ENCODE measurements around the gene LSAMP. TPM values are rescaled to one million over a fixed set of nuclear protein-coding genes. Genes with fewer than 3 reads are reported as not detected.

The LSAMP gene
- total RNA-seq, 1 donor from 2014 or later, result 1.1 TPM

DNA sequence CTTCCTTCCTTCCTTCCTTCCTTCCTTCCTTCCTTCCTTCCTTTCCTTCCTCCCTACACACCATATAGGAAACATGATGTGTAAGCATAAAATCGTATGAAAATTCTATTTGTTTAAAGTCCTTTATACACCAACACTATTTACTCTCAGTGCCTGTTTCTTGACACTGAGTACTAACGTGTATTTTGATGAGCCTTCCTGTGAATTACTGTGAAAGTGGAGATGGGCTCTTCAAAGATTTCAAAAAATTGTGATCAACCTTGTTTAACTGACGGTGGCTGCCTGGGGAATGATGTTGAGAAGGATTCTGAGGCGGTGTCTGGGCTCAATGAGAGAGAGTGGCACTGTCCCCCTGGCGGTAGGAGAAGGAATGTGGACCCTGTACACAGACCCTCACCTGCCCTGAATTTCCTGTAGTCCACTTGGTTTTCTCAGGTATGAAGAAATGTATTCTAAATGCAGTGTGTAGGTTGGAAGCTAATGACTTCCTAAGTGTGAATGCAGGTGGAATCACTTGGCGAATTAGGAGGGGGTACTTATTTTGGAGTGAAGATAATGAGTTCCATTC lies 584.0 kb downstream of the LSAMP start:
- TF ChIP-seq, protein P1, sequence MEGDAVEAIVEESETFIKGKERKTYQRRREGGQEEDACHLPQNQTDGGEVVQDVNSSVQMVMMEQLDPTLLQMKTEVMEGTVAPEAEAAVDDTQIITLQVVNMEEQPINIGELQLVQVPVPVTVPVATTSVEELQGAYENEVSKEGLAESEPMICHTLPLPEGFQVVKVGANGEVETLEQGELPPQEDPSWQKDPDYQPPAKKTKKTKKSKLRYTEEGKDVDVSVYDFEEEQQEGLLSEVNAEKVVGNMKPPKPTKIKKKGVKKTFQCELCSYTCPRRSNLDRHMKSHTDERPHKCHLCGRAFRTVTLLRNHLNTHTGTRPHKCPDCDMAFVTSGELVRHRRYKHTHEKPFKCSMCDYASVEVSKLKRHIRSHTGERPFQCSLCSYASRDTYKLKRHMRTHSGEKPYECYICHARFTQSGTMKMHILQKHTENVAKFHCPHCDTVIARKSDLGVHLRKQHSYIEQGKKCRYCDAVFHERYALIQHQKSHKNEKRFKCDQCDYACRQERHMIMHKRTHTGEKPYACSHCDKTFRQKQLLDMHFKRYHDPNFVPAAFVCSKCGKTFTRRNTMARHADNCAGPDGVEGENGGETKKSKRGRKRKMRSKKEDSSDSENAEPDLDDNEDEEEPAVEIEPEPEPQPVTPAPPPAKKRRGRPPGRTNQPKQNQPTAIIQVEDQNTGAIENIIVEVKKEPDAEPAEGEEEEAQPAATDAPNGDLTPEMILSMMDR (IDR thresholded peaks at IDR 0.05), result peak; percentile 32
- no peak overlapping the region for H3K4me3 Mint-ChIP-seq (ENCODE audit: unreplicated experiment)
- H3K36me3 Mint-ChIP-seq (ENCODE audit: low read depth), result no peaks in the 10 kb centered on the region
- H3K9me3 Mint-ChIP-seq (ENCODE audit: low read depth), result no peaks in the 10 kb centered on the region
- H3K27ac Mint-ChIP-seq (ENCODE audit: unreplicated experiment), result no peak overlapping the region
- DNase-seq (ENCODE audit: low spot score), result no peak
- H3K4me1 Mint-ChIP-seq (ENCODE audit: low read depth), result no peaks in the 10 kb centered on the region
- no peaks in the 10 kb centered on the region for H3K27me3 Mint-ChIP-seq (ENCODE audit: low read depth)

DNA sequence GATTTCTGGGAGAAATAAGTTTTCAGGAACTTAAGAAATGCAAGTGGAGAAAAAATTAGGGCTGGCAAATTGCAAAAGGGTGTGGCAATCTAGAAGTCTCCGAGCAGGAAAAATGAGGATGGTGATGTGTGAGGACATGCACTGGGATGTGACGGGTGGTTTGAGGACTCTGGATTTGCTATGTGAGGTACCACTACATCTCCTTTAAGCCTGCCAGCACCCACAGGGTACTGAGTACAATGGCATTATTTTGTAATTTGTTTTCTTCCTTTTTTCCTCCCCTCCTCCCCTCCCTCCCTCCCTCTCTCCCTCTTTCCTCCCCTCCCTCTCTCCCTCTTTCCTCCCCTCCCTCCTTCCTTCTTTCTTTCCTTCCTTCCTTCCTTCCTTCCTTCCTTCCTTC lies 584.5 kb downstream of the LSAMP start:
- Mint-ChIP-seq H3K4me3 (ENCODE audit: unreplicated experiment) (no peak overlapping the region), H3K9me3 (ENCODE audit: low read depth) (no peaks in the 10 kb centered on the region), H3K4me1 (ENCODE audit: low read depth) (no peaks in the 10 kb centered on the region), H3K27me3 (ENCODE audit: low read depth) (no peaks in the 10 kb centered on the region), H3K27ac (ENCODE audit: unreplicated experiment) (no peak overlapping the region), H3K36me3 (ENCODE audit: low read depth) (no peaks in the 10 kb centered on the region)
- no peak for DNase-seq (ENCODE audit: low spot score)
- TF ChIP-seq, protein P1 (IDR thresholded peaks at IDR 0.05), result no peak

DNA sequence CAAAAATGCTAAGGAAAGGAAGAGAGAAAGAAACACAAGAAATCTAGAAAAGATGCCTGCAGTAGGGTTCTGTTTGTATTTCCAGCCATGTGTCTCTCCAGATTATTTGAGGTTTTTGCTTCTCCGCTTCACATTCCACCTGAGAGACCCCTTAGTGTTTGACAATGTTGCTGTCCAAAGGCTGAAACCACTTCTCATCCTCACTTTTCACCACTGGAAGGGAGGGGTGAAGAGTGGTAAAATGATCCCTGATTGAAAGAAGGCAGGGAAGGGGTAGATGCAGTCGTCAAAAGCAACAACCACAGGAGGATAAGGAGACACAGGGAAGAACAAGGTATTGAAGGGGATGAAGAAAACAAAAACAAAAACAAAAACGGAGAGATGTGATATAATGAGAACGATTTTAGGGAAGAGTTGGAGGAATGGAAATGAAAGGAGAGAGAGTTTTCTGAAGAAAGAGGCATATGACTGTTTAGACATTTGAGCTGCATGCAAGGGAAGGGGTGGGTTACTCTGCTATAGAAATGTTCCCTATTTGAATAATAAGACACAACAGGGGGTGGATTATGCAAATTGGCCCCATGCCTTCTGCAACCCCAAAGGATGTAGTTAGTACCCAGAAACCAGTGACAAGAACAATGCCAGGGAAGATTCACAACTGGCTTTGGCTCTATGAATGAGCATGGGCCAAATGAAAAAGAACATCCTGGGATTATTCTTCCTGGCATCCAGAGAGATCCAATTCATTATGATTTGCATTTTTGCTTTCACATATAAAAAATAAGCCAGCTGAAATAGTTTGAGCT lies 586.1 kb downstream of the LSAMP start:
- TF ChIP-seq, protein P1 (IDR thresholded peaks at IDR 0.05), result no peak
- H3K36me3 Mint-ChIP-seq (ENCODE audit: low read depth), result no peaks in the 10 kb centered on the region
- no peaks in the 10 kb centered on the region for H3K27me3 Mint-ChIP-seq (ENCODE audit: low read depth)
- no peak overlapping the region for H3K27ac Mint-ChIP-seq (ENCODE audit: unreplicated experiment)
- DNase-seq (ENCODE audit: low spot score), result no peak
- no peaks in the 10 kb centered on the region for H3K9me3 Mint-ChIP-seq (ENCODE audit: low read depth)
- no peaks in the 10 kb centered on the region for H3K4me1 Mint-ChIP-seq (ENCODE audit: low read depth)
- H3K4me3 Mint-ChIP-seq (ENCODE audit: unreplicated experiment), result no peak overlapping the region

DNA sequence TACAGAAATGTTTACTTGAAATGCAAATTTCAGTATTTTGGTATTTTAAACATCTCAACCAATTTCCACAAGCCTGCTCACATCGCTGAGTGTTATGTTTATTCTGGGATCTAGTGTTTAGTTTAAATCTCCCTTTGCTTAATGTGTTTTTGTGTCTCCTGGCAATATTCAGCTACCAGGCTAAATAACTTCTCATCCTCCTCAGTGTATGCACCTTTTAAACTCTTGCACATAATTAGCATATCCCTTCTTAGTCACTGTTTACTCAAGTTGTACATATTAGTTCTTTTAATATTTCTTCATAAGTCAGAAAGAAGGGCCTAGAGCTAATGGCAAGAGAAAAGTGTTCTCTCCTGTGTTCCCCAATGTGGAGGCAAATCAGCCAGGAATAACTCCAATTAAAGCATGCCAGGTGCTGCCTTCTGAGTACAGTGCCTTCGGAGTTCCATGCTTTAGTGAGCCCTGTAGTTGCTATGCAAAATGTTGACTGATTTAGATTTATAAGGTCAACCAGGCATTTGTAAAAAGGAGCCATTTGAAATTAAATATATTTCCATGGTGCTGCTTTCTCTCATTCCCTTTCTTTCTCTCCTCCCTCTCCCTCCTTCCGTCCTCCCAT lies 587.7 kb downstream of the LSAMP start:
- Mint-ChIP-seq H3K36me3 (ENCODE audit: low read depth) (no peaks in the 10 kb centered on the region), H3K4me3 (ENCODE audit: unreplicated experiment) (no peak overlapping the region), H3K9me3 (ENCODE audit: low read depth) (no peaks in the 10 kb centered on the region), H3K27me3 (ENCODE audit: low read depth) (no peaks in the 10 kb centered on the region), H3K27ac (ENCODE audit: unreplicated experiment) (no peak overlapping the region), H3K4me1 (ENCODE audit: low read depth) (no peaks in the 10 kb centered on the region)
- DNase-seq (ENCODE audit: low spot score), result no peak
- TF ChIP-seq, protein P1 (IDR thresholded peaks at IDR 0.05), result no peak

DNA sequence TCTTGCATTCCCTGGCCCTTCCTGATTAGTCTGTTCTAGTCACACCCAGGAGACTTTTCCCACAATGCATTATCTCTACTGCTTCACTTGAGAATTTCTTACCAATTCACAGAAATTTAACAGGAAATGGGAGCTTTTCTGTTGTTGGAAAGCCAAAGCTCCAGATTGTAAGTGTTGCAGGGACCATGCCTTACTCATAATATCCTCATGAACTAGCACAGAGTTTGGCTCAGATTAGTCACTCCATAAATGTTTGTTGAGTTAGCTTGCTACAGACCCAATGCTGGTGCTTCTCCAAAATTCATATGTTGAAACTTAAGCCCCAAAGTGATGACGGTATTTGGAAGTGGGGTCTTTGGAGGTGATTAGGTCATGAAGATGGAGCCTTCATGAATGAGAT lies 589.4 kb downstream of the LSAMP start:
- Mint-ChIP-seq H3K27me3 (ENCODE audit: low read depth) (no peaks in the 10 kb centered on the region), H3K36me3 (ENCODE audit: low read depth) (no peaks in the 10 kb centered on the region), H3K27ac (ENCODE audit: unreplicated experiment) (no peak overlapping the region), H3K4me1 (ENCODE audit: low read depth) (no peaks in the 10 kb centered on the region), H3K4me3 (ENCODE audit: unreplicated experiment) (no peak overlapping the region), H3K9me3 (ENCODE audit: low read depth) (no peaks in the 10 kb centered on the region)
- TF ChIP-seq, protein P1 (IDR thresholded peaks at IDR 0.05), result no peak
- no peak for DNase-seq (ENCODE audit: low spot score)
